HL-60/S4 treated with phorbol 12-myristate 13-acetate at 8.2 ng/mL for 4 days and 3 days (cell line): ENCODE results near the gene SEMA3F.
"Not testable (repeated sequence)": the region's sequence is repeated elsewhere in the genome, so short reads cannot be mapped to it uniquely, and the experiment has no call there.

Source experiments
- in situ Hi-C: fragments of 300-500 bp; cut with MboI; formaldehyde crosslinking; loops from 2 replicates; pipeline ENCODE4 v1.15.0; 2022; ENCODE audit warnings: low sequenced_read_pairs

Gene SEMA3F

DNA sequence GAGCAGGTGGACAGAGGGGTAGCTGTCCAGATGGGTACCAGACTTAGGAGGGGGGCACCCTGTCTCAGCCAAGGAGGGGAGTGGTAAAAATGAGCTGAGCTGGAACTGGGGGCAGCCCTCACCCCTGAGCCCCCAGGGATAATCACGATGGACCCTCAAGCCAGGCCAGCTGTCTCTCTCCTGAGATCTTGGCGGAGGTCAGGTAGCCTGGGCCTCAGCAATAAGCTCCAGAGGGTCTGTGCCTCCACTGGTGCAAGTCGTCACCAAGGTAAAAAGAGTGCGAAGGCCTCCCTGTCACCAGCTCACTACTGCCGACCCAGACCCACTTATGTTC, 55.0 kb downstream of the SEMA3F start:
- in situ Hi-C loops: no loop called here

DNA sequence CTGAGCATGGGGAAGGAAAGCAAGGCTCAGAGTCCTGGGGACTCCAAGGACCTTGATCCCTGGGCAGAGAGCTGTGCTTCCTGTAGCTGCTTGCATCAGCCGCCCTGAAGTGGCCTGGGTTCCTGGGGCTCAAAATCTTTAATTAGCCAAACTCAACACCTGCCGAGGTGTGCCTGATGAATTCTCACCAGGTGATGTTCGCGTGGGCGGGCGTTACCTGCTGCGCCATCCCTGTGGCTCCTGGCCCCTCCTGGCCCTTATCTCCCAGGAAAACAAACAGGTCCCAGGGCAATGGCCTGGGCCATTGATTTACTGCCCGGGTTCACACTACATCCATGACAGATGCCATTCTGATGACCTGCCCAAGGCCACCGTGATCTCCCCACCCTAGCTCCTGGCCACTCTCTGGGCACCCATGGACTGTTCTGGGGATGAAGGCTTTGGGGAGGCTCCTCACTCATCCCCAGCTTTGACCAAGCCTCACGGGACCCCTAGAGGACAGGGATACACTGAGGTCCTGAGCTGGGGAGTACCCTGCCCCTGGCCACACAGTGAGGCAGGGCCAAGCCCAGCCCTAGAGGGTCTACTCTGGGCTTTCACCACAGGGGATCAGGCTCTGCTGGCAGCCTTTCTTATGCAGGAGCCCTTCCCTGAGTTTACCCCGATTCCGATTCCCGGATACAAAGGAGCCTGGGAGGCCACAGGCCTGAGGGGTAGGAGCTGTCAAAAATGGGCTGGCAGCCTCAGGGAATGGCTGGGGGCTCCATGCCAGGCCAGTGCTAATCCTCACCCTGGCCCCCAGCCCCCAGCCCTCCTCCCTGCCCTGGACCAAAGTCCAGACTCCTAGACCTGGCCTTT, 55.6 kb downstream of the SEMA3F start:
- in situ Hi-C loops: no loop called here

DNA sequence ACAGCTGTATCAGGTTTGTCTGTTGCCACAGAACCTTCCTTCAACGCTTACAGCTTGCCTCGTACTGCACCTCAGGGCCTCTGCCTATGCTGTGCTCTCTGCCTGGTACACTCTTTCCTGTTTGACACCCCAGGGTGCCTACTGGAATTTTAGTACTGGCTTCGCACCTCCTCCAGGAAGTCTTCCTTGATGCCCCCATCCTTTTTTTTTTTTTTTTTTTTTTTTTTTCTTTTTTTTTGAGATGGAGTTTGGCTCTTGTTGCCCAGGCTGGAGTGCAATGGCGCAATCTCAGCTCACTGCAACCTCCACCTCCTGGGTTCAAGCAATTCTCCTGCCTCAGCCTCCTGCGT, 56.2 kb downstream of the SEMA3F start:
- in situ Hi-C loops: not testable (repeated sequence)

DNA sequence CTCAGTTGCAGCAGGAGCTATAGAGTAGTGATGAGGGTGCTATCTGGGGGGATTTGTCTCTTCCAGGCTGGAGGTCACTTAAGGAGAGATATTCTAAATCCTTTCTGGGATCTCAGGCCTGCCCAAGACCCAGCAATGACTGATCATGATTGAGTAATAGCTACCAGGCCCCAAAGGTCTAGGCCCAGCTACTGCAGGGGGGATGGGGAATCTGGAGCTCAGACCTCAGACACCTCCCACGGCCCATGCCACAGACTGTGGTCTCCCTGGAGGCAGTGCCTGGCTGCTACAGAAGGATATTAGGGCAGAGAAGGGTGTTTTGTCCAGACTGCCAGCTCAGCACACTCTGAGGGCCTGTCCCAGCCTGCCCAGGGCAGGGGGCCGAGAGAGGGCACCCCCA, 56.8 kb downstream of the SEMA3F start:
- in situ Hi-C loops: no loop called here

DNA sequence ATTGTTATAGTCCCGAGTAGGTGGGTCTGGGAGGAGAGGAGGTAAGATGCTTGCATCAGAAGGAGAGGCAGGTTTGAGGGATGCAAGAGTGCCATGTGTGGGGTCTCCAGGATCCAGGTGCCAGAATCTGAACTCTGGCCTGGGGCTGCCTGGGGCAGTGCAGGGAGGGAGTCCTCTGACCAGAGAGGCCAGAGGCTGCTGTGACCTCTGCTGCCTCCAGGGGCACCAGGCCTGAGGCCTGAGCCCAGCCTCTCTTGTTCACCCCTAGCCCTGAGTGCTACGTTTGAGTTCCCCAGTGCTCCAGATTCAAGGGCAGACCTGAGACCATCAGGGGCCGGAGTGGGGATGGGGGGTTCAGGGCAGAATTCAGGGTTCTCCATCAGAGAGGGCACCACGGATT, 57.4 kb downstream of the SEMA3F start:
- in situ Hi-C loops: no loop called here

- in situ Hi-C loops: no loop called here
Measured at GRCh38 chr3:50212971-50213370, 57.8 kb downstream of the SEMA3F start.

DNA sequence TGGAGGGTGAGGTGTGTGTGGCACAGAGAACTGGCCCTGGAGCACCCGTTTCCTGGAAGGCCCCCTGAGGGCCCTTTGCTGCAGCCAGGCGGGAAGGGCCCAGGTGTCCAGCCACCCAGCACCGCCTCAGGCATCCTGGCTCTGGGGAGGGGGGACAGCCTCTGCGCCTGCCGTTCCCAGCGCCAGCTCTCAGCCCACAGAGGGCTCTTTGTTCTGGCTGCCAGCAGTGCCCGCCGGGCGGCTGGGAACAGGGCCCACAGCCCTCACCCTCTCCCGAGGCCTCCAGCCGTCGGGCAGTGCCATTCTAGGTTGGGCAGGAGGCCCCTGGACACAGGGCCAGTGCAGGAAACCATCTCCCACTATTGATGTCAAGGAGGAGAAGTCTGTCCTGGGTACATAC, 58.2 kb downstream of the SEMA3F start:
- in situ Hi-C loops: no loop called here

DNA sequence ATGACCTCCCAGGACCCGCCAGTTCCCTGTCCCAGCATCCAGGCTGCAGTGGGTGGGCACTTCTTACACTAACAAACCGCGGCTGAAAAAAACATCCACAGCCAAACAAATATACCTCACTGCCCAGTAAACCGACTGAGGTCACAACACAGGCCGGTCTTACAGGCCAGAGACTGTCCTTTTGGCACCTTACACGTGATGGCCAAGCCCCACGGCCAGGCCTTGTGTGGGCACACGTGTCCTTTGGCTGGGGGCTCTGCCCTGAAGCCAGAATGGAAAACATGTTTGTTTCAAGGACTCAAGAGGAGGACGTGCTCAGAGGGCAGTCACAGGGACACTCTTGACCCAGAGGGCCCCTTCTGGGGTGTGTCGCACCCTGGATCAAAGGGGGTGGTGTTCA, 59.7 kb downstream of the SEMA3F start:
- in situ Hi-C loops: no loop called here

- in situ Hi-C loops: no loop called here
Measured at GRCh38 chr3:50215529-50215928, 60.4 kb downstream of the SEMA3F start.

DNA sequence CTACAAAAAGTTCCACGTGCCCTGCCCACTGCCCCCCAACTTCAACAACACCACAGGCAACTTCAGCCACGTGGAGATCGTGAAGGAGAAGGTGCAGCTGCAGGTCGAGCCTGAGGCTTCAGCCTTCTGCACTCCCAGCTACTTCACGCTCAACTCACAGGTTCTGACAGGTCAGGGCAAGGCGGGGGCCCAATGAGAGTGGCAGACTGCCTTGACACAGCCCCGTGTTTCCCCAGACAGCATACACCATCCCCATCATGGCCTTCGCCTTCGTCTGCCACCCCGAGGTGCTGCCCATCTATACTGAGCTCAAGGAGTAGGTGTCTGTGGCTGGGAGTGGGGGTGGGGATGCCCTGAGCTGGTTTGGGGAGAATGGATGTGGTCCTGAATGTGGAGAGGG, 62.6 kb downstream of the SEMA3F start:
- in situ Hi-C loops: no loop called here

DNA sequence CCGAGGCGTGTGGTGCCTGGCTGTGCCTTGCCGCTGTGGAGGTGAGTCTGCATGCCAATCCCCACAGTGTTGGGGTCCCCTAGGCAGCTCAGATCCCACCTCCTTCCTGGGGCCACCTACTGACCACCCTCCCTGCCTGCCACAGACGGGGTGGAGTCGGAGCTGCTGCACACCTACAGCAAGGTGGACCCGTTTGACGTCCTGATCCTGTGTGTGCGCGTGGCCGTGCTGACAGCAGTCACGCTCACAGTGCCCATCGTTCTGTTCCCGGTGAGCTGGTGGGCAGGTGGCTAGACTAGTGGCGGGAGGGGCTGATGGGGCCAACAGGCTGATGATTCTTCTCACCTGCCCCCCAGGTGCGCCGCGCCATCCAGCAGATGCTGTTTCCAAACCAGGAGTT, 63.3 kb downstream of the SEMA3F start:
- in situ Hi-C loops: no loop called here

GRCh38 chr3:50219285-50219684, 64.2 kb downstream of the SEMA3F start:
- in situ Hi-C loops: no loop called here

DNA sequence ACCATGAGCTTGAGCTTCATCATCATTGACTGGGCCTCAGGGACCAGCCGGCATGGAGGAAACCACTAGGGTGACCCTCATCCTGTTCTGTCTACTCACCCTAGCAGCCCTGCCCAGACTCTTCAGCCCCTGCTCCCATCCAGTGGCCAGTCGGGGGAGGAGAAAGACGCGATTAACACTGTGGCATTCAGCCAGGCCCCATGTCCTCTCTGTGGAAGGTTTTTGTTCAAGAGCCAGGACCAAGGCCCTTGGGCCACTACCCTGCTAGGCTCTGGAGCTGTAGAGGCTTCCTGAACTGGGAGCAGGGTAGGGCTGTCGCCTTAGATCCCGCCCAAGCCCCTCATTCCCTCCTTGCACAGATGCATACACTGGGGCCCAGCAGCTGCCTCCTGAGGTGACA, 65.0 kb downstream of the SEMA3F start:
- in situ Hi-C loops: no loop called here

- in situ Hi-C loops: no loop called here
Measured at GRCh38 chr3:50221051-50221410, 65.9 kb downstream of the SEMA3F start.

DNA sequence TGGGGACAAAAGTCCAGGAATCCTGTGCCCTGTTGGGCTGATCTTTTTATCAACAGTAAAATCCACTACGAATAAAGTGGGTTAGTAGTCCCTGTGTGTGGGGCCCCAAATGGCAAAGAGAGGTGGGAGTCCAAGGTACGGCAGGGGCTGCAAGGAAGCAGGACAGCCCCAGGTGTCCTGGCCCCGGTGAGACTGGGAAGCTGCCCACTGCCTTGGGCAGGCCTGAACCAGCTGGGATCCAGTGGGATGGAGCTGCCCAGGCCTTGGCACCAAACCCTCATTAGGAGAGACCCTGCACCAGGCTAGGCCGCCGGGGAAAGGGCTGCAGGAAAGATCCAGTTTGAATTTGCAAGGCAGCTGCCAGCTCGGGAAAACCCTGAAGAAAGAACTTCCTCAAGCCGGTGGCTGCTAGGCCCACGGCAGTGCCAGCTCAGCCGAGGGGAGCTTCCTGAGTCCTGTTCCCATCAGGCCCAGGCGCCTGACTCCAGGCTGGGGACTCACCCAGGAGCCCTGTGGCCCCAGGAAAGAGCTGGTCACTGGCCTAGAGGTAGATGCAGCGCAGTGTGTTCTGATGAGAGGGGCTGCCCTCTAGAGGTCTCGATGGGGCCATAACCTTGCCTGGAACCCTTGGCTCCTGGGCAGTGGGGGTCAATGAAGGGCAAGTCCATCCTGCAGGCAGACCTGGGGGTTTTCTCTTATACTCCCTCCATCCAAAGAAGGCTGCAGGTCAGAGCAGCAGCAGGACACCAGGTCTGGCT, 66.5 kb downstream of the SEMA3F start:
- in situ Hi-C loops: no loop called here

GRCh38 chr3:50222169-50222528, 67.0 kb downstream of the SEMA3F start:
- in situ Hi-C loops: no loop called here

GRCh38 chr3:50224639-50225038, 69.5 kb downstream of the SEMA3F start:
- in situ Hi-C loops: no loop called here

- in situ Hi-C loops: no loop called here
Measured at GRCh38 chr3:50226888-50227389, 71.8 kb downstream of the SEMA3F start.

DNA sequence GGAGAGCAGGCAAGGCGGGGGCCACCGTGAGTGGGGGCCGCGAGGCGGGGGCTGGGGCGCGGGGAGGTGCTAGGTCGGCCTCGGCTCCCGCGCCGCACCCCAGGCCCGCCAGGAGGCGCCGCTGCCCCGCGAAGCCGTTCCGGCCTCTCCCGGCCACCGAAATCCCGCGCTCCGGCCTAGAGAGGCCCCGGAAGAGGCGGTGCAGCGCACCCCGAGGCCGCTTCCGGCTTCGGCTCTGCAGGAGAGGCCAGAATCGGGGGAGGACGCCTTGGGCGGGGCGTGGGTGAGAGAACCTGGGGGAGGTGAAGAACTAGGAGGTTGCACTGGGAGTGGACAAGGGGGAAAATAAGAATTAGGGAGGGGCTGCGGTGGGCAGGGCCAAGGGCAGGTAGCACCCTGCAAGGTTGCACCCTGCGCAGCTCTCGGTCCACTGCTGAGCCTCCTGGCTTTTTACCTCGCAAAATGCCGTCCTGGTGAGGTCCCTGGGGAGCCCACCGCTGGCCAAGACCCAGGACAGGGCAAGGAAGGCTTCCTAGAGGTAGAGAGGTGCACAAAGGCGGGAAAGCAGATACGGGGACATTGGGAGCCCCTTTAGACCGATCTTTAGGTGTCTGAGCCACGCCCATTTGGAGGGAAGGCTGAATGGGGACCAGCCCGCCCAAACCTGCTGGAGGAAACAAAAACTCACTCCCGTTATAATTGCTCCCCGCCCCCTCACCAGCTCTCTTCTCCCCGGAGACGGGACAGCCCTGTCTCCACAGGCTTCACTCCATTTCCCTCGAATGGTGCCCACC, 72.5 kb downstream of the SEMA3F start:
- in situ Hi-C loops: no loop called here

GRCh38 chr3:50228184-50228763, 73.2 kb downstream of the SEMA3F start:
- in situ Hi-C loops: not testable (repeated sequence)

GRCh38 chr3:50229490-50229889, 74.4 kb downstream of the SEMA3F start:
- in situ Hi-C loops: no loop called here
